Hypothalamus (tissue), 51 donors: ENCODE results near the gene IQSEC2.

Experiments used
- DNase-seq, 51 donors: peaks; one replicate each; lab custom pipeline; 2025; lab: John Stamatoyannopoulos, UW

IQSEC2 gene

DNA sequence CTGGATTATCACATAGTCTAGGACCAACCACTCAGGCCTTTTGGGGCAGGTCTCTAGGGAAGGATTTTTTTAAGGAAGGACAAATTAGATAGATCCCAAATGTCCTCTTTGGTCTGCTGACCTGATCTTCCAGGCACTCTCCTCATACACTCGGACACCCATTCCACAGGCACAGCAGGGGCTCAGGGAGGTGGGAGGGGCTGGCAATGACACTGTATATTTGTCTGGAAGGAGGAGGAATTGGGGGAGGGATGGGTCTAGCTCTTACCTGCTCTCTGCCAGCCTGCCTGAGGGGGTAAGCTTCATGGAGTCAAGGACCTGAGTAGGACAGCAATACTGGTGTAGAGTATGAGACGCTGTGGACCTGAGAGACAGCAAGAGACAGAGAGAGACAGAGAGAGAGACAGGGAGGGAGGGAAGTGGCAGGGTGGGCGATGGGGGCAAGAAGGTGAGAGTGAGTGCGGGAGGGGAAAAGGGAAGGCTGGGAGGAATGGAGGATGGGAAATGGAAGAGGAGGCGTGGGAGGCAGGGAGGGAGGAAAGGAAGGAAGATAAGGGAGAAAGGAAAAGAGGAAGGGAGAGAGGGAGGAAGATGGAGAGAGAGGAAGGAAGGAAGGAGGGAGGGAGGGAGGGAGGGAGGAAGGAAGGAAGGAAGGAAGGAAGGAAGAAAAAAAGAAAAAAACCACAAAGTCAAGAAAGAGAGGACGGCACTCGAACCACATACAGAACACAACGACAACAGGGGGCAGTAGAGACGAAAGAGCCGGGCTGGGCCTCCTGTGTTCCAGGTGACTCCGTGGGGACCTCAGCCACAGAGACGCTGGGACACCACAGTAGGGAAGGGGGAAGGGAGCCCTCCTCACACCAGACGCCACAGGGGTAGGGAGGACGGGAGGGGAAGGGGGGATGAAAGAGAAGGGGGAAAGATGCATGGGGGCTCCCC lies 1.8 kb downstream of the IQSEC2 start:
- no peak for DNase-seq

DNA sequence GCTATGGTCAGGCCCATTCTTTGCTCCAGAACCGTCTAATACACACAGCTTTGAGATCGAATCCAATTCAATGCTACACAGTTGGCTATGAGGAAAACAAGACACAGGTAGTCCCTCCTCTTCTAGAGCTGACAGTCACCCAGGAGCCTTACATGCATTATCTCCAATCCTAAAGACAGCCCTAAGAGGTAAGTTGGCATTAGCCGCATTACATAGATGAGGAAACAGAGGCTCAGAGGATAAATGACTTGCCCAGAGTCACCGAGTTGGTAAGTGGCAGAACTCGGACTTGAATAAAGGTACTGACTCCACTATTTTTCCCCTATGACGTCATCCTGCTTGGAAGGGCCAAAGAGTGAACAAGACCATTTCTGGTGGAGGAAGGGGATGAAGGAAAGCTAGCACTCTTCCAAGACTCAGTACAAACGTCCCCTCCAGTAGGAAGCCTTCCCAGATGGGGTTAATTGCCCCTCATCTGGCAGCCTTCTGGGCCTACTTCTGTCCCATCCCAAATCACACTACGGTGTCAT lies 8.5 kb downstream of the IQSEC2 start:
- DNase-seq: no peak

DNA sequence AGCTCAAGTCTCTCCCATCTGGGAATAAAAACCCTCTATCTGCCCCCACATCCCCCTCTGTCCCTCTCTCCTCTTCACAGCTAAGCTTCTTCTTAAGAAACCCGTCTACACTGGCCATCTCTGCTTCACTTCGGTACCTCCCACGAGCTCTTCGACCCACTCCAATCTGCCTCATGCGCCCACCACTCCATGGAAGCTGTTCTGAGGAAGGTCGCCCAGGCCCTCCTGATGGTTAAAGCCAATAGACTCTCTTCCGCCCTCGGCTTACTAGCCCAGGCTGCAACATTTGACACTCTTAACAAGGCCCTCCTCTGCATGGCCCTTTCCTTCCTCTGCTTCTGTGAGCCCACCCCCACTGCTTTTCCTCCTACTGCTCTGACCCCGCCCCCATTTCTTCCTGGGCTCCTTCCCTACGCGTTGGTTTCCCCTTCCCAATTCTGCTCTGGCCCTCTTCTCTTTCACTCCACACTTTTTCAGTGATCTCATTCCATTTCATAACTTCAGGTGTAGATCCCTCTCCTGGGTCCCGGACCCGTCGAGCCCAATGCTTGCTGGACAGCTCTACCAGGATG lies 11.8 kb downstream of the IQSEC2 start:
- no peak for DNase-seq

DNA sequence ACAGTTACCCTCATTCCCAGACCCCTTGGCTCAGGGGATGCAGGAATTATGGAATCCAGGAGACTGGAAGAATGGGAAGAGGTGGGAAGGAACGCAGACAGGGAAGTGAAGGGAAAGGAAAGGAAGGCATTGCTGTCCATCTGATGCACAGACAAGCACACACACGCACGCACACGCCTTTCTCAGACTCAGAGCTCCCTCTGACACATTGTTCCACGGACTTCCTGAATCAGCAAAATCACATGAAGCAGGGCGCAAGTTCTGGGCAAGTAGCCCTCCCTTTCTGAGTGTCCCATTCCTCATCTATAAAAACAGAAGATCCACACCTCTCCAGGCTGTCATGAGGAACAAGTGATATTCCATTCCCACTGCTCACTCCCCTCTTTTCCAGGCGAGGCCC lies 13.2 kb downstream of the IQSEC2 start:
- no peak for DNase-seq

DNA sequence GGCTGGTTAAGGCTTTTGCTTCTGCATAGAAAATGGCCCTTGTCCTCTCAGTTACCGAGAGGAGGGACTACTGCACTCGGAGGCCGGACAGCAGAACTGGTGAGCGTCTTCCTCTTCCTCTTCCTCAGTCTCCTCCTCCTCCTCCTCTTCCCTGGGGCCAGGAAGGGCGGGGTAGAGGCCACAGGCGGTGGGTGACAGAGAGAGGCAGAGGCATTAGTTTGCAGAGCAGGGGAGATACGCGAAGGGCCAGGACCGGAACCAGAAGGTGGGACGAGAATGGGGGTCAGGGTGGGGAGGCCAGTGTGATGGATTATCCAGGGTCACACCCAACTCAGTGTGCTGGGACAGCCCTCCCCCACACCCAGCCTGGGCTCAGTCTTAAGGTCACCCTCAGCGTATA lies 14.5 kb downstream of the IQSEC2 start:
- DNase-seq: no peak

DNA sequence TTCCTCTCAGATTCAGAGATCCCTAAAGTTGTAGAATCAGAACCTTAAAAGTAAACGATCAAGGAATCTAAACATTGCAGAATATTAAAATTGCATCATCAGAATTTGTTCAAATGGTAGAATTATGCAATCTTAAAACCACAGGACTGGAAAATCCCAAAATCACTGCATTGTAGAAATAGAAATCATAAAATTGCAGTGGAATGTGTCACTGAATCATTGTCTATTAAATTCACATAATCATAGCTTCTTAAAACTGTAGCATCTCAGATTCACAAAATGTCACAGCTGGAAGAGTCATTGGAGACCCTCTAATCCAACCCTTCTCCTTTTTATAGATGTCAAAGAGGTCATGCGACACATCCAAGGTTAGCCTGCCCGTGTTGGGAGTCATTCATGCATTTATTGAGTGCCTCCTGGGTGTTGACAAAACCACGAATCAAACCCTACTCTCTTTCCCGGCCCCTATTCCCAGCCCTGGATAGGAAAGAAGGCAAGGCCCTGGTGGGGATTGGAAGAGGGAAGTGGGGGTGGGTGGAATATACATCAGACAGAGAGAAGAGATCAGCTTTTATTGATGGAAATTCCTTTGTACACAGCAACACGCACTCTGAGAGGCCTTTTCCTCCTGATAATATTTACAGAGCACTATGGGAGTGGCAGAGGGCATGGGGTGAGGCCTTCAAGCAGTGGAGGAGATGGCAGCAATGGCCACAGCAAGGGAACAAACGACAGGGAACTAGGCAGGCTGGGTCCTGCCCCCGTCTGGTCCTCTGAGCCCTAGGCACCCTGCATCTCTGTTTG lies 15.4 kb downstream of the IQSEC2 start:
- DNase-seq: no peak

DNA sequence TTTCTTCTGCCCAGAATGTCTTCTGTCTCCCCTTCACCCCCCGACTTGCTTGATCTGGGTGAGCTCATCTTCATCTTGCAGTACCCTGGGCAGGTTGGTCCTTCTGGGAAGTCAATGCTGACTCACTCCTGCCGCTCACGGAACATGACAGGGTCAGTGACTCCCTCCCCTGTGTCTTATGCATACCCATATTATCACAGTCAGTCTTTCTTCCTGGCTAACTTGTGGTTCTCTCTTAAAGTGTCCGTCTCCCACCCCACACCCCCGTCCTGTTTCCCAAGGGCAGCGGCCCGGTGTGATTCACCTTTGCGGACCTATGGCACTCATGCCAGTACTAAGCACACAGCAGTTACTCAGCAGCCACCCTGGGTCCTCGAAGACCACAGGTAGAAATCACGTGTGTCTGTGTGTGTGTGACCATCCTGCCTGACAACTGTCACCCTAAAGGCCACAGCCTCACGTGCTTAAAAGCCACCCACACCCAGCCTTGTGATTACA lies 17.7 kb downstream of the IQSEC2 start:
- peak in 2 of 51 donors; percentile 1 to 9 for DNase-seq

DNA sequence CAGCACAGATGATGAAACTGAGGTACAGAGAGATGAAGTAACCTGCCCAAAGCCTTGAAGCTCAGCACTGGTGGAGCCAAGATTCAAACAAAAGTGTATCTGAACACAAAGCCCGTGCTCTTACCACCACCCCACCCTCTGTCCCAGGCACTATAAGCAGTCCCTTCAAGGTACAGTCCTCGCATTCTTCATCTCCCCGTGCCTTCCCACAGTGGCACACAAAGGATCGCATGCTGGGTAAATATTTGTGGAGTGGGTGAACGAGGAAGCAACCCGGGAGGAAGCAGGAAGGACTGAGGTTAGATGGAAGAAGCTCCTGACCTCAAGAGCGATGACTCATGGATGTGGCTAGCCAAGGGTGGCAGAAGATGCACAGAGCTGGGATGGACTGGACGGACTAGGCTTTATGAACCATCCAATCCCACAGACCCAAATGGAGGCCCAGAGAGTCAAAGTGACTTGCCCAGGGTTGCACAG lies 18.4 kb downstream of the IQSEC2 start:
- peak in 1 of 51 donors; percentile 0 for DNase-seq

DNA sequence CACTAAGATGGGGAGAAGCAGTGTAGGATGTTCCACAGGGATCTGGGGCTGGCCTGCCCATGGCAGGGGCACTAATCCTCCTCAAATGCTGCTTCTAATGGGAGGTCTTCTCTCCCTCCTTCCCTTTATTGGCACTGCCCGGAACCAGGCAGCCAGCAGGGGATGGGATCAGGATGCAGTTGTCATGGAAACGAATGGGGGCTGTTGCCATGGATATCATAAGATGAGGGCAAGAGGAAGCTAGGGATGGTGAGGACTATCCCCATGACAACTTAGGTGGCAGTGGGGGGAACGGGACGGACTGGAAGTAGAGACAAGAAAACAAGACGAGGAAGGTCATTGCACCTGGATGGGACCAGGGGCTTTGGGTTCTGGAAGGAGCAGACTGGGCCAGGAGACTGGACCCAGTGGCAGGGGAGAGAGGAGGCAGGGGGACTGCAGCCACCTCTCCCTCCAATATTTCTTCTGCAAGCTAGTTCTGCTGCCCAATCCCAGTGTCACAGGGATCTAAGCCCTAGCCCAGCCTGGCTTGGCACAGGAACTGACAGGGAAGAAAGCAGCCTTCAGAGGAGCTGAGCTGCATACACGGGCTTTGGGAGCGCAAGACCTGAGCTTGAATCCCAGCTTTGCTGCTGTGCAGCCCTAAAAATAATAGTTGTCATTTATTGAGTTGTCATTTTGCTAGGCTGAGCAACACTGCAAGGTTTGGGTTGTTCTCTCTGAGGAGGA lies 19.0 kb downstream of the IQSEC2 start:
- peak in 6 of 51 donors; percentile 5 to 30 (median 12) for DNase-seq

DNA sequence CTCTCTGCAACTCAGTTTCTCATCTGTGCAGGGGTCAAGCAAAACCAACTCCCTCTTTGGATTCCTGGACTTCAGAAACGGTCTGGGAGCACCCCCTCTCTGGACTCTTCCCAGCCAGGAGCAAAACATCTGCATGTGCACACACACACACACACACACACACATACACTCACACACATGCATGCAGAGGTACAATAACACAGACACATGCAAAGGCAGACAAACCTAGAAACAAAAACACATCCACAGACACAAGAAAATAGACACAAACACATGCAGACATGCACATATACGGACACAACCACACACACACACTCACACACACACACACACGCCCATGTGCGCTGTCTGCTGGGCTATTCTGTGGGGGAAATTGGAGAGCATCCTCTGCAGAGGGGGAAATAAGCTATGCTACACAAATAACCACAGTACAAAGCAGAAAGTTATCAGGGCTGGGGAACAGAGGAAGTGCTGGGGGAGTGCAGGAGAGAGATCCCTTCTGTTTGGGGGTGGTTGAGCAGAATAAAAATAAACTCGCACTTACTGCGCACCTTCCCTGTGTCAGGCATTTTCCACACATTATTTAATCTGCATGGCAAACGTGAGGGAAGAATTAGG lies 19.9 kb downstream of the IQSEC2 start:
- peak in 1 of 51 donors; percentile 23 for DNase-seq

DNA sequence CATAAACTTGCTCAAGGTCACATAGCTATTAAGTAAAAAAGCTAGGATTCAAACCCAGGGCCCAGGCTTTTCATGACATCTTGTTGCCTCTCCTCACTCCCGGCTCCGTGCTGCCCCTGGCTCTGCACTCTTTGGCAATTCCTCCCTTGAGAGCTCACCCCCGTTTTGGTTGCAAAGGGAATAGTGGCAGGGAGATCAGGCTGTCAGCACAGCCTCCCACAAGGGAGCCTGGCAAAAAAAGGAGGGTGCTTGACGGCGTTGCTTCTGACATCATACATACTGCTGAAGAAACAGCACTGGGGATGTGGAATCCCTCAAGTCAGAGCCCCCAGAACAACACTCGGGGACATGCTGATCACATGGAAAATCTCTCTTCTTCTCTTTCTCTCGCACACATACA lies 20.5 kb downstream of the IQSEC2 start:
- peak in 1 of 51 donors; percentile 9 for DNase-seq

DNA sequence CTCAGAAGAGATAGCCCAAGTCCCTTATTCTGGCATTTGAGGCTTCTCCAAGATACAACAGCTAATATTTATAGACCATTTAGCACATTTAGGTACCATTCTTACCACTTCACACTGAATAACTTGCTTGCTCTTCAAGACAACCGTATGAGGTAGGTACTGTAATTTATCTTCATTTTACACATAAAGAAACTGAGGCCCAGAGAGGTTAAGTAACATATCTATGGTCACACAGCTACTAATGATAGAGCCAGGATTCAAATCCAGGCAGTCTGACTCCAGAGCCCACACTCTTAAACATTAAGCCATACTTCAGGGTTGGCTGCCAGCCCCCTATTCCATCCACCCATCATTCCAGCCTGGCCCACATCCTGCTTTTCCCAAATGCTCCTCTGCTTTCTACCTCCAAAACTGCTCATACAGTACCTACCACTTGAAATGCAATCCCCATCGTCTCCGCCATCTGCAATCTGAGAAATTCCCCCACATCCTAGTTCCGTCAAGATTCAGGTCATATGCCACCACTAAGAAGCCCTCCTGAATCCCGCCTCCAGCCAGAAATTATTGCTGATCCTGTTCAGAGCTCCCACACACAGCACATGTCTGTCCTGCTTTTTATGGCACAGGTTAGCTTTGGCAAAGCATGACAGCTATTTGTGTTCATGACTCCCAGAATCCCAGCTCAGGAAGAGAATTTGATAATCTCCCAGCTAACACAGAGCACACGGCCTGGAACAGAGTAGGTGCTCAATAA lies 23.5 kb downstream of the IQSEC2 start:
- DNase-seq: no peak

DNA sequence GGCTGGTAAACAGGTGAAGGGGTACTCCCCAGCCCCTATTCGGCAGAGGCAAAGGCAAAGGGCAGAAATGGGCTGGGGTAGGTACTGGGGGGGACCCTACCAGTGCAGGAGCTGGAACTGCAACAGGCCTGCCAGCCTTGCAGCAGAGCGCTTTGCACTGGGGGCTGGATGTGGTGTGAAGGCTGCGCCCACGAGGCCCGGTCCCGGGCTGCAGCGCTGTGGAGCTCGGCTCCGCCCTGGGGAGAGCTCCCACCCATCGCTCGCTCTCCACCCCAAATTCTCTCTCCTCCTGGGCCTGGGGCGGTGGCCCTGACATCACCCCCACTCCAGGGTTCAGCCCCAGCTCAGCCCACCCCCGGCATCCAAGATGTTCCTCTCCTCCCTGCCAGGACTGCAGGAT lies 24.2 kb downstream of the IQSEC2 start:
- DNase-seq: no peak

DNA sequence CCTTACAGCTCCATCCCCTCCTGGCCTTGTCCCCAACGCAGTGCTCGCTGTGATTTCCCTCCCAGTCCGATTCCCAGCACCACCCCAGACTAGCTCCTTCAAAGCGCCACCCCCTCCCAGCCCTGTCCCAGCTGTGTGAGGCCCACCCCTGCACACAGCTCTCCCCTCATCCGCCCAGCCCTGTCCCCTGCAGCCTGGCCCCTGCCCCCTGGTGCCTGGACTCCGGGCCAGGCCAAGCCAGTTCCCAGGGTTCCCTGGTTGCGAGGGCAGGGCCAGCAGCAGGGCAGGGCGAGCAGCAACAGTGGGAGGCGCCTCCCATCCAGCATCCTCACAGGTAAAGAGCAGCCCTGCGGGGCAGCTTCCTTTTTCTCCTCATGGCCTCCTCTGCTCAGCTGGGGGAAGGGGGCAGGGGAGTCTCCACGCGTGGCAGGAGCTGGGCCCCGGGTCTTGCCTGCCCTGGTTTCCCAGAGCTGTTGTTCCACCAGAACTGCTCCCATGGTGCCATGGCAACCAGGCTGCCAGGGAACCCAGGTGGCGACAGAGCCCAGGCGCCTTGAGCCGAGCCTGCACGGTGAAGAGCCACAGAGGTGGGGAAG lies 24.8 kb downstream of the IQSEC2 start:
- DNase-seq: peak in 10 of 51 donors; percentile 0 to 35 (median 8)

DNA sequence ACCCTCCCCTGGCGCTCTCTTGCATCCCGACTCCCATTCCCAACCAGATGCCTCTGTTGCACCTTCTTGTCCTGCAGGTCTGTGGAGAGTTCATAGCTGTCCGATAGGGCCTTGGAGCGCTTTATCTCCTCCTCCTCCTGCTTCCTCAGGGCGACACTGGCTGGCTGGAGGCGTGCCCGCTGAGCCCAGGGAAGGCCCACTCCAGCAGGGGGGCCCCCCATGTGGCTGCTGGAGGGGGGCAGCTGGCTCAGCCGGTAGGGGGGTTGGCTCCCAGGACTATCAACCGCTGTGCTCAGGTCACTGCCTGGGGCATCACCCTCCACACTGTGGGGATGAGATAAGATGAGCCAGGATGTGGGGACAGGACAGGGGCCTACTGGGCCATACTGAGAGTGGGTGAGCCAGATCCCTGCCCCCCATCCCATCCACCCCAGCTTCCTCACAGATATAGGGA lies 25.6 kb downstream of the IQSEC2 start:
- DNase-seq: no peak

DNA sequence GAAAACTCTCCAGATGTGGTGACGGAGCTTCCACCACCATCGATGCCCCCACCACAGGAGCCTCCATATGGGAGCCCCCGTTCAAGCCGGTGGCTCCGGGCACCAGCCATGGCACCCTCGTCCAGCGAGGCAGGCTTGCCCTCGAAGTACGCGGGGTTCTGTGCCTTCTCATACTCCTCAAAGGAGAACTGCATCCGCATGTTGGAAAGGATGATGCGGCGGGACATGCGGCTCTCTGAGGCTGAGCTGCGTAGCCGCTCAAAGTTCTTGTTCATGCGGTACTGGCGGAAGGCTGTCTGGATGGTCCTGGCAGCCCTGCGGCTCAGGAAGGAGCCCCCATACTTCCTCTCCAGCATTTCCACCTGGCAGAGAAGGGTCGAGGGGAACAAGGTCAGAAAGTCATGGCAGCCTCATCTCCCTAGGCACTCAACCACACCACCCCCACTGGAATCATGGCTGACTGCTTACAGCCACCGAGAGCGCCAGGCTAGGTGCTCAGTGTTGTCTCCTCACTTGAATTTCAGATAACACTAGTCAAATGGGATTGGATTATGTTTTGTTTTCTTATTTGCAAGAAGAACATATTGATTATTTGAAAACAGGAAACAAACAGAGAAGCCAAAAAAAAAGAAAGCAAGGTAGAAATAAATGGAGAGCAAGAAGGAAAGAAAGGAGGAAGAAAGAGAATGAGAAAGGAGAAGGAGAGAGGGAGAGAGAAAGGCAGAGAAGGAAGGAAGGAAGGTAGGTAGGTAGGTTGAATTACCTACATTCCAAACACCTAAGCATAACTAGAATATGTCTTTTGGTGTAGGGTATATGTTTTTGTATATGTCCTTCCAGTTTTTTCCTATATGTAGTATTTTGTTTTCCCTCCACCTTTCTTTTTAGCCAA lies 26.6 kb downstream of the IQSEC2 start:
- no peak for DNase-seq

DNA sequence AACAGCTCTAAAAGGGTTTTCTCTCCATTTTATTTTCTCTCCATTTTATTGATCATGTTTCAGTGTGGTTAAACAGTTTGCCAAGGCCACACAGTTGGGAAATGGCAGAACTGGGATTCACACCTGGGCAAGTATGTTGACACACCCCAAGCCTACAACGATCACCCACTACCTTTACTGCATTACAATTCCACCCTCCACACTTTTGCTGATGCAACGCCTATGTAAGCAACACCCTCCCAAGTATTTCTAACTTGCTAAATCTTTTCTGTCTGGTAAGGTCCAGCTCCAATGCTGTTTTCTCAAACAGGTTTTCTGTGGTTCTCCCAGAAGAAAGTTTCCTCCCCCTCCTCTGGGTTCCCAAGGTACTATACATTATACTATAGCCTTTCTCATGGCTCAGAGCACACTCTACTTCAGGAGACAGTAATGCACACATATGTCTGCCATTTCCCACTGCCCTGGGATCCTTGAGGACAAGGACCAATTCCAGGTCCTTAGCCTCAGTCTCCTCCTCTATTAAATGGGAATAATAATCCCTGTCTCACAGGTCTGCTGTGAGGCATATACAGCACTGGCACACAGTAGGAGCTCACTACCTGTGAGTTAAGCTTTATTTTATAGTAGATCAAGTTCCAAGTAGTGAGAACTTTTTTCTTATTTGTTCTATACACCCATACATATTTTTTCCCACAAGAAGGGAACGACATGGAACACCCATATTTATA lies 27.9 kb downstream of the IQSEC2 start:
- DNase-seq: no peak
